ENCODE measurements around the gene CAB39.

Gene CAB39

DNA sequence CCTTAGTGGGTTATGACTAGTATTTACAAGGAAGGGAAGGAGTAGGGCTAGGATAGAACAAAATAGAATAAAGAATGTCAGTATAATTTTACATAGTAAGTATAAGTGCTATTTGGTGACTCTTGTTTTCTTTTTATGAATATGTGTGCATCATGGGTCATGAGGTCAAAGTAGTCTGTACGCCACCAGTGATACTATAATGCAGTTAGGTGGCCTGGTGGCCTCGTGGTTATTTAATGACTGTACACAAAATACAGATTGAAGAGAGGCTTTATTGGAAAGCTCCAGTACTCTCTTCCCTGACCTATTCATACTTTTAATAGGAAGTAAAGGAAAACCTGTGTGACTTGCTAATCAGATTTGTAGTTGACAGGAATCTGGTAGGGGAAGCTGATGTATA, 27.3 kb downstream of the CAB39 start:
- TF ChIP-seq CTCF (IDR thresholded peaks at IDR 0.05; ENCODE audit: low read depth, low read length): no peak
- H3K4me3 ChIP-seq (replicated peaks in 1 of 2; ENCODE audit: low read depth in 2 of 2, low read length in 2 of 2): no peak overlapping the region
- DNase-seq (ENCODE audit: low read depth in 2 of 2): peak in 1 of 2 donors; percentile 33

- H3K4me3 ChIP-seq (replicated peaks in 1 of 2; ENCODE audit: low read depth in 2 of 2, low read length in 2 of 2): no peak overlapping the region
- DNase-seq (ENCODE audit: low read depth in 2 of 2): no peak
- no peak for TF ChIP-seq CTCF (IDR thresholded peaks at IDR 0.05; ENCODE audit: low read depth, low read length)
Observed at GRCh38 chr2:230742781-230743180, 30.1 kb downstream of the CAB39 start.

DNA sequence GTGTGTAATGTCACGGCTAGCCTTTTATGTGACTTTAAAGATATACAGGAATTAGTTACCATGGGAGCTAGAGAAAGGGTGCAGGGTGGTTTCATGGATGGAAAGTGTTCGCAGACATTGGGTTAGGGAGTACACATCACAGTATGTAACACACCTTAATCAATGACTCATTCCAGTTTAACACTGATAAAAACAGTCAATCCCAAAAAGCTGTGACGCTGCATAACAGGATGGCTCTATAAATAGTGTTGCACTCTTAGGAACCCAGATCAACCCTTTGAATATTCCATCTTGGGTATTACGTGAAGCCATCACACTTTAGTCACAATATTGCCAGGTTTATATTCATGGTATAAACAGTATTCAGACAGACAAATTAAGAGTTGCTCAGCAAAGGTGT, 33.6 kb downstream of the CAB39 start:
- H3K4me3 ChIP-seq (replicated peaks in 1 of 2; ENCODE audit: low read depth in 2 of 2, low read length in 2 of 2): no peak overlapping the region
- no peak for DNase-seq (ENCODE audit: low read depth in 2 of 2)
- no peak for TF ChIP-seq CTCF (IDR thresholded peaks at IDR 0.05; ENCODE audit: low read depth, low read length)

- peak in 1 of 2 donors; percentile 45 for DNase-seq (ENCODE audit: low read depth in 2 of 2)
- H3K4me3 ChIP-seq (replicated peaks in 1 of 2; ENCODE audit: low read depth in 2 of 2, low read length in 2 of 2): no peak overlapping the region
- no peak for TF ChIP-seq CTCF (IDR thresholded peaks at IDR 0.05; ENCODE audit: low read depth, low read length)
Observed at GRCh38 chr2:230748087-230748486, 35.4 kb downstream of the CAB39 start.

DNA sequence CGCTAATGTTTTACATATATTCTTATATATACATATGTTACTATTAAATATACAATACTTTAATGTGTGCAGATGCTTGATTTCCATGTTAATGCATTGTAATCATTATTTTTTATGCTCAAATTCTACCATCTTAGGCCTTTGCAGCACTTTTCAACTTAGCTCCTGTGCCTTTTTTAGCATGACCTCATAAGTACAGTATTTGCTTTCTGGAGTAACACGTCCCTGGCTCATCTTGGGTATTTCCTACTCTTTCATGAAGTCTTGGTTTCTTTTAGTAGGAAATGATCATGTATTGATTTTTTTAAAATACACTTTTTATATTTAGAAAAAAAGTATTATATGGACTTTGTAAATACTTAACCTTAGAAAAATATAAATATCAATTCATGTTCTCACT, 36.5 kb downstream of the CAB39 start:
- TF ChIP-seq CTCF (IDR thresholded peaks at IDR 0.05; ENCODE audit: low read depth, low read length): no peak
- peak; percentile 23 to 72 for DNase-seq (ENCODE audit: low read depth in 2 of 2)

GRCh38 chr2:230751062-230751461, 38.4 kb downstream of the CAB39 start:
- TF ChIP-seq CTCF (IDR thresholded peaks at IDR 0.05; ENCODE audit: low read depth, low read length): no peak
- peak; percentile 38 to 90 for DNase-seq (ENCODE audit: low read depth in 2 of 2)
- H3K4me3 ChIP-seq (replicated peaks in 1 of 2; ENCODE audit: low read depth in 2 of 2, low read length in 2 of 2): no peak overlapping the region

More for the DNA sequence above, 36.5 kb downstream of the CAB39 start:
- no peak overlapping the region for H3K4me3 ChIP-seq (replicated peaks in 1 of 2; ENCODE audit: low read depth in 2 of 2, low read length in 2 of 2)

GRCh38 chr2:230754200-230754599, 41.6 kb downstream of the CAB39 start:
- DNase-seq (ENCODE audit: low read depth in 2 of 2): no peak
- TF ChIP-seq CTCF (IDR thresholded peaks at IDR 0.05; ENCODE audit: low read depth, low read length): no peak
- no peak overlapping the region for H3K4me3 ChIP-seq (replicated peaks in 1 of 2; ENCODE audit: low read depth in 2 of 2, low read length in 2 of 2)
